Measurements from ENCODE around the gene LRBA.
"Not testable (repeated sequence)": the region's sequence is repeated elsewhere in the genome, so short reads cannot be mapped to it uniquely, and the experiment has no call there.

LRBA gene

GRCh38 chr4:150582146-150582872, 432.8 kb downstream of the LRBA start, which contains the start of gene MAB21L2:
MAB21L2 (plus strand) TSS chr4:150582151; CDS start chr4:150583030, 879 bp downstream.
- no peak for DNase-seq

DNA sequence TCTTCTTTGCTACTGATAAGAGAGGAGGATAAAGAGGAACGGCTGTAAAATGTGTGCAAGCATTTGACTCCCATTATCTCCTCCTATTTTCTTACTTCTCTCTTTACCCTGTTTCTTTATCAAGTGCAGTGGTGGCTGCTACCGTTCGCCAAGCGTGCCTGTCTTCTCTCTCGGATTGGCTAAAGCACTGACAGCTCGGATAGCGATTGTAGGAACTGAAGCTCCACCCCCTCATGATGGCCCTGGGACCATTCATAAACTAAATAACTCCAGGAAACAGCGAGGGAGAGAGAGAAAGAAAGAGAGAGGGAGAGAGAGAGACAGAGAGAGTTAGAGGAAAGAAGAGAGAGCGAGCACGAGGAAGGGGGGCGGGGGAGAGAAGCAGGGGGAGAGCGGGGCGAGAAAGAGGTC, 433.4 kb downstream of the LRBA start:
- DNase-seq, result no peak

- no peak for DNase-seq
Observed at GRCh38 chr4:150581056-150581605, 434.0 kb downstream of the LRBA start.

GRCh38 chr4:150580306-150580705, 434.8 kb downstream of the LRBA start:
- no peak for DNase-seq

DNA sequence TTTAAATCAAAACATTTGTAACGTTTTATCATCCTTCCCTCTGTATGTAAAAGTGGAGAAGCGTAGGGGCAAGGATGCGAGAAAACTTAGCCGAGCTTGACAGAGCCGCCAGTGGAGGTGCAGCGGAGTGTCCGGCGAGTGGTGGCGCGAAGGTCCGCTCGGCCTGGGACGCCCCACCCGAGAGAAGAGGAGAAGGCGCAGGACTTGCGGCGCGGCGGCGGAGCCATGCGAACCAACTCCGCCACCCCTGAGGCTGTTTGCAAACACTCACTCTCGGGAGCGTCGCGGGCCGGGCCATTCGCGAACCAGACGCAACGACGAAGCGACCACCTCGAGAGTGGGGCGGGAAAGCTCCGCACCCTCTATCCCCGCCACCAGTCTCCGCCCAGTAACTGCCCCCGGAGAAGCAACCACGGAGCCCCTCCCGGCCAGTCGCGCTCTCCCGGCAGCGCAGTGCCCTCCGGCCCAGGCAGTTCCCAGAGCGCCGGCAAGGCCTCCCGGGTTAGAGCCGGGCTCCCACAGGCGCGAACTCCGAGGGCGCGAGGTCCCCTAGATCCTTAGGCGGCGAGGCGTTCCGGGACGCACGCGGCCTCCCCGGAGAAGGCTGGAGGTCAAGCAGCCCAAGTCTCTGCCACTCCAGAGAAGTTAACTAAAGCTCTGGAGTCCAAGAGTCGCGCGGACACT, 435.4 kb downstream of the LRBA start:
- DNase-seq, result no peak

DNA sequence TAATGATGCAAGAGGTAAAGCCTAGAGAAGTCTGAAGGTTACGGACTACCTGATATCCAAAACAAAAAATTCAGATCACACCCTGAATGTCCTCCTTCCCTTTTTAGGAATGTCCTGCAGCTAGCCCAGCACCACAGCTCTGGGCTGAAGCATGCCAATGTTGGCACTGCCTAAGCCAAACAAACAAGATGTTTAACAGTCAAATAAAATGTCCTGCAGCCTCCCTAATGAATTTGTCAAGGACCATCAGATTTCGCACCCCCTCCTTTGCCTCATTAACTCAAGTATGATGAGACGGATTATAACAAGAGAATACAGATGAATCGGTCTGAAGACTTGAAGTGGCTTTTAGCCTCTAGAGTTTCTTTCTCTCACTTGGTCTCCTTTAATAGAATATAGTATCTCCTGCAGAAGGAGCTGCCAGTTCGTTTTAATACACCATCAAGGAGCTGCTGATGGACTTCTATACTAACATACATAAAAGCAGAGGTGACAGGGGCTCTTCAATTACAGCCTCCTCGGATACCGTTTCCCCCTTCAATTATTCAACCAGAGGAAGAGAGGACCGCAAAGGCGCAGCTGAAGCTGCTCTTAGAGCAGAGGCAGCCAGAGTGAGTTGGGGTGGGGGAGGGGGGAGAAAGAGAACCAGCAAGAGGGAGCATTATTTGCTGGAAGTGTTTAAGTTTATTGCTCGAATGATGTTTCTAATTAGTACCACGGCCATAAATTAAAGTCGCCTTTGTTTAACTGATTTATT, 436.2 kb downstream of the LRBA start:
- DNase-seq, result no peak

- DNase-seq, result no peak
Observed at GRCh38 chr4:150577796-150578195, 437.3 kb downstream of the LRBA start.

DNA sequence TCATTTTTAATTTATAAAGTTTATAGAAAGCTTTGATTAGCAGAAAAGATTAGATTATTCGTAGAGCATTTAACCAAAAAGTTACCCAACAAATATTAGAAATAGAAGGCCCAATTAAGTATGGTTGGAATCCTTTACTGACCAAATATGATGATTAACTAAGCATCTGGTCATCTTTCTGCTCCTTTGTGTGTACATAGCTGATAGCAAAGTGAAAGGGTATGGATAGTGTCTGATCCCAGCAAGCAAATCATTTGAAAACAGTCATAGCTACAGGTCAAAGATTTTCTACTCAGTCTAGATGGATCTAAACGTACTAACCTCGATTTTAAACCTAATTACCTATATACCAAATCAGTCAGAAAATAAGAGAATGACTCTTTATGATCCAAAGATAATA, 440.4 kb downstream of the LRBA start:
- no peak for DNase-seq

GRCh38 chr4:150573534-150573933, 441.6 kb downstream of the LRBA start:
- DNase-seq, result no peak

- no peak for DNase-seq
Observed at GRCh38 chr4:150572704-150573504, 442.2 kb downstream of the LRBA start.

- no peak for DNase-seq
Observed at GRCh38 chr4:150570862-150571261, 444.2 kb downstream of the LRBA start.

- DNase-seq, result no peak
Observed at GRCh38 chr4:150569998-150570535, 445.0 kb downstream of the LRBA start.

GRCh38 chr4:150569384-150569987, 445.6 kb downstream of the LRBA start:
- no peak for DNase-seq

GRCh38 chr4:150567070-150567469, 448.0 kb downstream of the LRBA start:
- no peak for DNase-seq

DNA sequence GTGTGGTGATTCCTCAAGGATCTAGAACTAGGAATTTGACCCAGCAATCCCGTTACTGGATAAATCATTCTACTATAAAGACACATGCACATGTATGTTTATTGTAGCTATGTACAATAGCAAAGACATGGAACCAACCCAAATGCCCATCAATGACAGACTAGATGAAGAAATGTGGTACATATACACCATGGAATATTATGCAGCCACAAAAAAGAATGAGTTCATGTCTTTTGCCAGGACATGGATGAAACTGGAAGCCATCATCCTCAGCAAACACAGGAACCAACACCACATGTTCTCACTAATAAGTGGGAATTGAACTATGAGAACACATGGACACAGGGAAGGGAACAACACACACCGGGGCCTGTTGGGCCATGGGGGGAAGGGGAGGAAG, 450.1 kb downstream of the LRBA start:
- DNase-seq, result not testable (repeated sequence)

GRCh38 chr4:150562751-150563150, 452.3 kb downstream of the LRBA start:
- DNase-seq, result no peak

DNA sequence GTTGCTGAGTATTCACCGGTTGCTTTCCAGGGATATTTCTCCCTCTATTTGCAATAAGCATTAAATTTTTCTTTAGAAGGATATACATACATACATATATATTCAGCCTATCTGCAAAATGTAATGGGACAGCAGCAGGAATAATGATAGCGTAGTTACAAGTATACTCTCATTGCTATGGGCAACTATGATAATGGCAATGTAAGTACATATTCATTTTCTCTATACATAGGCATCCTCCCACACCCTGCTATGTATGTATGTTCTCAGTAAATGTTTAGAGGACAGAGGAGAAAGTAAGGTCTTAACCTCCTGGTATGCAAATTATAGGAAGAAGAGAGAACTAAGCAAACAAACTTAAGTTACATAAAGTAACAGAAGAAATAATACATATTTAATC, 452.8 kb downstream of the LRBA start:
- DNase-seq, result no peak

DNA sequence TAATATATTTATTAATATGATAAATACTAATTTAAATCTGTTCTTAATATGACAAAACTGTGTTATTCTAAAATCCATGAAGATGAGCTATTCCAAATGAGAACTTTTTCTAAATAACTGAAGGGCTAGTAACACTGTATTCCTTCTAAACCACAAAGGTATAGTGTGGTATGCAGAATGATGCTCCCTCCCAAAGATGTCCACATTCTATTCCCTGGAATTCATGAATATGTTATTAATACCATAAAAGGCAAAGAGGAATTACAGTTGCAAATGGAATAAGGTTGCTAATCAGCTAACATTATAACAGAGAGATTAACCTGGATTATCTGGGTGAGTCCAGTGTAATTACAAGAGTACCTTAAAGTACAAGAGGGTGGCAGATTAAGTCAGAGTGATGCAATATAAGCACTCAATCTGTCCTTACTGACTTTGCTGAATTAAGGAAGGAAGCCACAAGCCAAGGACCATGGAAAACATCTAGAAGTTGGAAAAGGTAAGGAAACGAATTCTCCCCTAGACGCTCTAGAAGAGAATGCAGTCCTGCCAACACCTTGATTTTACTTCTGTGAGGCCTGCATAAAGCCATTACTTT, 453.8 kb downstream of the LRBA start:
- no peak for DNase-seq

GRCh38 chr4:150557811-150558210, 457.3 kb downstream of the LRBA start:
- DNase-seq, result not testable (repeated sequence)

GRCh38 chr4:150547154-150547838, 467.8 kb downstream of the LRBA start:
- no peak for DNase-seq

DNA sequence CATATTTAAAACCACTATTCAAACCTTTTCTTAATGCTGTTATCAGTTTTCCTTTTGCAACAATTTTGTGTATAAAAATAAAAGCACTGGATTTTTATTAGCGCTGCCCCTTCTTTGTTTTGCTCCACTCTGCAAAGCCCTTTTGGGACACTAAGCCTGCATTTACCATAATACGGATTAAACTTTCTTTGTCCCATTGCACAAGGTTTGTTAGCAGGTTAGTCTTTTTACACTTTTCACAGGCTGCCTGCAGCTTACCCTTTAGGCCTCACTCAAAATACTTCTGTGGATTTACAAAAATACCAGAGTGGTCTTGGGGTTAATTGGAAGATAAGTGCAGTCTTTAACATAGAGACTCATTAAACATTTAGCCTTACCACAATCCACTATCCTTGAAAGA, 468.8 kb downstream of the LRBA start:
- no peak for DNase-seq

Data from CD4-positive, alpha-beta T cell treated with Interleukin-12 subunit alpha and Interleukin-12 subunit beta, for 1 hour (primary cell).